Liver (tissue), 3 donors: ENCODE results near the gene IMMT.

Source experiments
- CTCF ChIP-seq: fragments of 150-350 bp; IDR thresholded peaks from 2 replicates; pipeline ENCODE4 v1.5.1; 2017; ENCODE audit warnings: improper control_type of control experiment, low read depth, low read length; ENCODE audit not compliant: missing input control
- EGR1 ChIP-seq, 2 donors: IDR thresholded peaks; 2 replicates each; pipeline ENCODE4 v1.6.1; 2016 to 2018; ENCODE audit warnings: antibody characterized with exemption in 2 of 2, low read depth in 2 of 2
- FOXA1 ChIP-seq: IDR thresholded peaks from 2 replicates; pipeline ENCODE4 v1.6.1; 2016; ENCODE audit warnings: antibody characterized with exemption
- GABPA ChIP-seq, 2 donors: IDR thresholded peaks in 1 of 2; conservative IDR thresholded peaks in 1 of 2; 2 replicates each; pipeline ENCODE4 v1.6.1; 2016; ENCODE audit warnings: antibody characterized with exemption in 2 of 2, mild to moderate bottlenecking in 1 of 2, moderate library complexity in 1 of 2
- MAX ChIP-seq: IDR thresholded peaks from 2 replicates; pipeline ENCODE4 v1.6.1; 2016; ENCODE audit warnings: antibody characterized with exemption
- RAD21 ChIP-seq, 2 donors: IDR thresholded peaks; 2 replicates each; pipeline ENCODE4 v1.6.1; 2016; ENCODE audit warnings: antibody characterized with exemption in 2 of 2, mild to moderate bottlenecking in 2 of 2
- RXRA ChIP-seq, 2 donors: IDR thresholded peaks; 2 replicates each; pipeline ENCODE4 v1.6.1; 2017 to 2018; ENCODE audit warnings: antibody characterized with exemption in 2 of 2, mild to moderate bottlenecking in 1 of 2
- SP1 ChIP-seq: IDR thresholded peaks from 2 replicates; pipeline ENCODE4 v1.6.1; 2018; ENCODE audit warnings: antibody characterized with exemption, mild to moderate bottlenecking
- TAF1 ChIP-seq: conservative IDR thresholded peaks from 2 replicates; pipeline ENCODE4 v1.6.1; 2016; ENCODE audit warnings: antibody characterized with exemption, mild to moderate bottlenecking
- TF ChIP-seq, protein P1 (sequence below): IDR thresholded peaks from 2 replicates; pipeline ENCODE4 v1.6.1; 2016; ENCODE audit warnings: antibody characterized with exemption, mild to moderate bottlenecking
- TF ChIP-seq, protein P2 (sequence below): IDR thresholded peaks from 2 replicates; pipeline ENCODE4 v1.6.1; 2016; ENCODE audit warnings: antibody characterized with exemption
- TF ChIP-seq, protein P3 (sequence below): IDR thresholded peaks from 2 replicates; pipeline ENCODE4 v1.6.1; 2016; ENCODE audit warnings: antibody characterized with exemption
- donor health status: healthy.
- donor health status: healthy.

DNA sequence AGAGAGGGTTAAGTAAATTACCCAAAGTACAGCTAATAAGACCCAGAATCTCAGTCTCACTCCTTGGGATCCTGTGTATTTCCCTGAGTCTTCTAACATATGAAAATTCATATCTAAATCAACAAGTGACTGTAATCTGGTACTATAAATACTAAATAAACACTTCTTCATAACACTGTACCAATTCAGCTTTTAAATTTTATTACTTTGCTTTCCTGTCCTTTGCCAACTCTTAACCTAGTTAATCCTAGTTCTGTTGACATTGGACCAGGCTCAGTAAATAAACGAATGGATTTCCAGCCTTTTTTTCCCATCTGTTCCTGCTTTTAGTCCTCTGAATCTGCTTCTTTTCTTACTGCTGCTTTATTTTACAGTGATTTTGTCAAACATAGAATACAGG is 17.8 kb upstream of the IMMT start:
- no peak for TF ChIP-seq CTCF
- TF ChIP-seq GABPA (IDR thresholded peaks at IDR 0.05 in 1 of 2, conservative IDR thresholded peaks at IDR 0.05 in 1 of 2): no peak
- TF ChIP-seq EGR1 (IDR thresholded peaks at IDR 0.05; ENCODE audit: low read depth in 2 of 2): no peak
- no peak for TF ChIP-seq RXRA (IDR thresholded peaks at IDR 0.05)
- TF ChIP-seq, protein P1, sequence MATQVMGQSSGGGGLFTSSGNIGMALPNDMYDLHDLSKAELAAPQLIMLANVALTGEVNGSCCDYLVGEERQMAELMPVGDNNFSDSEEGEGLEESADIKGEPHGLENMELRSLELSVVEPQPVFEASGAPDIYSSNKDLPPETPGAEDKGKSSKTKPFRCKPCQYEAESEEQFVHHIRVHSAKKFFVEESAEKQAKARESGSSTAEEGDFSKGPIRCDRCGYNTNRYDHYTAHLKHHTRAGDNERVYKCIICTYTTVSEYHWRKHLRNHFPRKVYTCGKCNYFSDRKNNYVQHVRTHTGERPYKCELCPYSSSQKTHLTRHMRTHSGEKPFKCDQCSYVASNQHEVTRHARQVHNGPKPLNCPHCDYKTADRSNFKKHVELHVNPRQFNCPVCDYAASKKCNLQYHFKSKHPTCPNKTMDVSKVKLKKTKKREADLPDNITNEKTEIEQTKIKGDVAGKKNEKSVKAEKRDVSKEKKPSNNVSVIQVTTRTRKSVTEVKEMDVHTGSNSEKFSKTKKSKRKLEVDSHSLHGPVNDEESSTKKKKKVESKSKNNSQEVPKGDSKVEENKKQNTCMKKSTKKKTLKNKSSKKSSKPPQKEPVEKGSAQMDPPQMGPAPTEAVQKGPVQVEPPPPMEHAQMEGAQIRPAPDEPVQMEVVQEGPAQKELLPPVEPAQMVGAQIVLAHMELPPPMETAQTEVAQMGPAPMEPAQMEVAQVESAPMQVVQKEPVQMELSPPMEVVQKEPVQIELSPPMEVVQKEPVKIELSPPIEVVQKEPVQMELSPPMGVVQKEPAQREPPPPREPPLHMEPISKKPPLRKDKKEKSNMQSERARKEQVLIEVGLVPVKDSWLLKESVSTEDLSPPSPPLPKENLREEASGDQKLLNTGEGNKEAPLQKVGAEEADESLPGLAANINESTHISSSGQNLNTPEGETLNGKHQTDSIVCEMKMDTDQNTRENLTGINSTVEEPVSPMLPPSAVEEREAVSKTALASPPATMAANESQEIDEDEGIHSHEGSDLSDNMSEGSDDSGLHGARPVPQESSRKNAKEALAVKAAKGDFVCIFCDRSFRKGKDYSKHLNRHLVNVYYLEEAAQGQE: peak; percentile 79
- TF ChIP-seq, protein P2, sequence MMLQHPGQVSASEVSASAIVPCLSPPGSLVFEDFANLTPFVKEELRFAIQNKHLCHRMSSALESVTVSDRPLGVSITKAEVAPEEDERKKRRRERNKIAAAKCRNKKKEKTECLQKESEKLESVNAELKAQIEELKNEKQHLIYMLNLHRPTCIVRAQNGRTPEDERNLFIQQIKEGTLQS: no peak
- no peak for TF ChIP-seq SP1
- TF ChIP-seq, protein P3, sequence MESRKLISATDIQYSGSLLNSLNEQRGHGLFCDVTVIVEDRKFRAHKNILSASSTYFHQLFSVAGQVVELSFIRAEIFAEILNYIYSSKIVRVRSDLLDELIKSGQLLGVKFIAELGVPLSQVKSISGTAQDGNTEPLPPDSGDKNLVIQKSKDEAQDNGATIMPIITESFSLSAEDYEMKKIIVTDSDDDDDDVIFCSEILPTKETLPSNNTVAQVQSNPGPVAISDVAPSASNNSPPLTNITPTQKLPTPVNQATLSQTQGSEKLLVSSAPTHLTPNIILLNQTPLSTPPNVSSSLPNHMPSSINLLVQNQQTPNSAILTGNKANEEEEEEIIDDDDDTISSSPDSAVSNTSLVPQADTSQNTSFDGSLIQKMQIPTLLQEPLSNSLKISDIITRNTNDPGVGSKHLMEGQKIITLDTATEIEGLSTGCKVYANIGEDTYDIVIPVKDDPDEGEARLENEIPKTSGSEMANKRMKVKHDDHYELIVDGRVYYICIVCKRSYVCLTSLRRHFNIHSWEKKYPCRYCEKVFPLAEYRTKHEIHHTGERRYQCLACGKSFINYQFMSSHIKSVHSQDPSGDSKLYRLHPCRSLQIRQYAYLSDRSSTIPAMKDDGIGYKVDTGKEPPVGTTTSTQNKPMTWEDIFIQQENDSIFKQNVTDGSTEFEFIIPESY: no peak
- TF ChIP-seq TAF1: no peak
- TF ChIP-seq RAD21 (IDR thresholded peaks at IDR 0.05): no peak
- TF ChIP-seq MAX: no peak
- peak; percentile 54 for TF ChIP-seq FOXA1
